K562 (cell line): ENCODE measurements around the gene BARD1. TPM values are rescaled to one million over a fixed set of nuclear protein-coding genes. Genes with fewer than 3 reads are reported as not detected.

Source experiments
- ARID4B ChIP-seq: sonication (generic); formaldehyde crosslinking; IDR thresholded peaks from 2 replicates; pipeline ENCODE4 v1.8.0; 2022; ENCODE audit warnings: mild to moderate bottlenecking, missing genetic modification reagents
- E2F6 ChIP-seq, 2 experiments: IDR thresholded peaks; 2 replicates each; pipeline ENCODE4 v1.6.1; 2011; ENCODE audit warnings: borderline replicate concordance in 1 of 2, control low read depth in 1 of 2, low read depth in 1 of 2, low read length in 1 of 2, mild to moderate bottlenecking in 1 of 2, mixed read lengths in 1 of 2, moderate library complexity in 1 of 2; ENCODE audit not compliant: insufficient read depth in 1 of 2, insufficient read length in 1 of 2, poor library complexity in 1 of 2, severe bottlenecking in 1 of 2; ENCODE audit errors: extremely low read depth in 1 of 2
- MAZ ChIP-seq, 2 experiments: fragments of 450-650 bp in 1 of 2; sonication (generic) in 1 of 2; formaldehyde crosslinking; IDR thresholded peaks in 1 of 2; conservative IDR thresholded peaks in 1 of 2; 2 replicates each; pipeline versions ENCODE4 v1.4.0 to v1.5.0; 2020; ENCODE audit warnings: mild to moderate bottlenecking in 1 of 2, missing genetic modification reagents in 1 of 2
- MGA ChIP-seq: fragments of 450-650 bp; IDR thresholded peaks from 2 replicates; pipeline ENCODE4 v1.6.1; 2016; ENCODE audit warnings: mild to moderate bottlenecking, moderate library complexity
- VEZF1 ChIP-seq: fragments of 200-800 bp; sonication (Bioruptor generic); IDR thresholded peaks from 2 replicates; pipeline ENCODE4 v1.6.1; 2017; ENCODE audit warnings: missing genetic modification characterization, missing compliant biosample characterization
- polyA plus RNA-seq, 8 experiments: library from polyadenylated mRNA; depleted of rRNA in 4 of 8; stranded (reverse) in 5 of 8; unstranded in 3 of 8; fragments of >200 nt; fragmentation: Nextera tagmentation in 2 of 8; fragmentation: Illumina TruSeq in 1 of 8; extraction: Ambion mirVana in 2 of 8; extraction: Trizol in 1 of 8; gene quantifications; 2 replicates each; pipeline versions ENCODE4 v1.2.1 to v1.2.3, GENCODE V29; 2011 to 2014; ENCODE audit warnings: inconsistent platforms in 1 of 8, missing spikeins in 1 of 8
- total RNA-seq, 7 experiments: library from RNA; depleted of rRNA in 6 of 7; stranded (reverse); fragments of >200 nt in 6 of 7; fragmentation: Illumina TruSeq in 2 of 7; extraction: Trizol in 2 of 7; gene quantifications; 2 replicates each; pipeline versions ENCODE4 v1.2.1 to v1.2.3, GENCODE V29; 2011 to 2021; ENCODE audit warnings: low replicate concordance in 1 of 7

BARD1 gene
- total and polyA plus RNA-seq, 9 of the 15 experiments (the other 6 are each of a cell fraction or from before 2014, with no cell fraction given), result 6.3 to 18.9 (median 11.3) TPM

DNA sequence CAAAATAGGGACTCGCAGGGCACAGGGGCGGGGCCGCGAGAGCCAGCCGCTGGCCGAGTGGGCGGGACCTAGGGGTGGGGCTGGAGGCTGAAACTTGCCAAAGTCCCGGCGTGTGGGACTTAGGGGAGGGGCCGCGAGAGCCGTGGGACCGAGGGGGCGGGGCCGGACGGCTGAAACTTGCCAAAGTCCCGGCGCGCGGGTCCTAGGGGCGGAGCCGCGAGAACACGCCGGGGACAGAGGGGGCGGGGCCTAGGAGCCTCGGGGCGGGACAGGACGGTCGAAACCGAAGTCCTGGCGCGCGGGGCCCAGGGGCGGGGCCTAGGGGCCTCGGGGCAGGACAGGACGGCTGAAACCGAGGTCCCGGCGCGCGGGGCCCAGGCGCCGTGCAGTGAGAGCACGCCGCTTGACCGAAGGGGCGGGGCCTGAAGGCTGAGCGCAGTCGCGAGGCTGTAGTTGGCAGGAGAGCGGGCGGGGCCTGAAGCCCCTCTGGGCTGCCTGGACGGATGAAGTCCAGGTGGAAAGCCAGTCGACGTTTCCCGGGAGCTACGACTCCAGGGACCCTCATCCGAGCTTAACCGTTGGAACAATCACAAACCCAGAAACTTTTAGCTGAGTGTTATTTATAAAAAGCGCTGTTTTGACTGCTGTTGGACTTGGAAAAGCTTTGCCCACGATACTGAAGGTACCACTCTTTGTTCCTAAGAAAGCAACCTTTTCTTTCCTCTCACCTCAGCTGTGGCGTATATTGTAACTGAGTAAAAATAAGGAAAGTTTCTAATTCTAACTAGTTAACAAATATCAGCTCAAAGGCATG is 475 bp upstream of the BARD1 start (continued):
- peak; percentile 47 to 83 for TF ChIP-seq E2F6 (IDR thresholded peaks at IDR 0.05; ENCODE audit: borderline replicate concordance in 1 of 2, extremely low read depth in 1 of 2, insufficient read depth in 1 of 2, insufficient read length in 1 of 2, low read depth in 1 of 2, low read length in 1 of 2, poor library complexity in 1 of 2, severe bottlenecking in 1 of 2)
- no peak for TF ChIP-seq ARID4B (CRISPR knock-in tag)
- TF ChIP-seq MGA, result peak; percentile 21; the same call in 1 of the 2 replicates
- TF ChIP-seq MAZ (CRISPR knock-in tag; conservative IDR thresholded peaks at IDR 0.05 in 1 of 2, IDR thresholded peaks at IDR 0.05 in 1 of 2), result peak in 1 of 2 experiments; percentile 71; a peak in 2 of 4 replicates
- TF ChIP-seq VEZF1 (CRISPR knock-in tag), result peak; percentile 55
